ENCODE data around the gene ANXA4.
"Not testable (repeated sequence)": the region's sequence is repeated elsewhere in the genome, so short reads cannot be mapped to it uniquely, and the experiment has no call there.

ANXA4 gene

DNA sequence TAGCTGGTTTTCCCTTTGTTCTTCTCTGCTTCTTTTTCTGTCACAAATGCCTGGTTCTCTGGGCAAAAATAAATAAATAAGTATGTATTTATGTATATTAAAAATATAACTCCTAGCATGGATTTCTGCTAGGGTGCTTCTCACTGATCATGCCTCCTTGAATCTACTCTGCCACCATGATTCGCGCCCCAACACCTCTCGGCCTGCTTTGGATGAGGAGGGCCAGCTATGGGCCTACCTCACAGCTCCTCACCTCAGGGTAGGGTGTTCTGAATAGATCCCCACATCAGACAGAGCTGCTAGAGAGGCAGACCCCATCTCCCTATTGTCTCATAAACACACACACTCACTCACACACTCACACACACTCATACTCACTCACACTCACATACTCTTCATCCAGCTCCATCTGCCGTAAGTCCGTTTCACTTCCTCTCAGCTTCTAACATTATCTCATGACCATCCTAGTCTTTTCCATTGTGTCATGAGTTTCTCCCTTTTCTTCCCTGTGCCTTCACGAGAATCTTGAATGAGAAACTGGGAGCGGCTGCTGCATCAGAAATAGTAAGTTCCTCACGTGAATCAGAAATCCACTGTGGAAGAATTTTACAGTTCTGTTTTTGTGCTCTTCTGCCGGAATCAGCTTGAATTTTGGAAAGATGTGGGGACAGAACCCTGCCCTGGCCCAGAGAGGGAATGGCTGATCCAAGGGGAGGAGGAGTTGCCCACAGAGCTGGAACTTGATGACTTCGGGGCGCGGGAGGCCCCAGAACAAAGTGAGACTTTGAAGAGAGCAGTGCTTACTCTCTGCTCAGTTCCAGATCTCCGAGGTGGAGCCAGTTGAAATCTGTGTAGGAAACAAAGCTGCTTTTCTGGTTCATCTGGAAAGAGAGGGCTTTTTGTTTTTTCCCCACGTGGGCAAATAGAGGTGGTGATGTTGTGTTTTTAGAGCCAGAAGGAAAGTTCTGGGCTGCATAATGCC, 20.9 kb downstream of the ANXA4 start:
- POLR2A ChIA-PET: no interaction called here
- DNase-seq (ENCODE audit: extremely low spot score): no peak
- CTCF ChIA-PET: interaction anchor here (0.6 to 1.7 kb wide), 2 partner anchors 38 to 49 kb away, joined by 3 to 5 read pairs; no protein-coding TSS in a partner anchor
- TF ChIP-seq CTBP1 (IDR thresholded peaks at IDR 0.05; ENCODE audit: borderline replicate concordance) (no peak), L3MBTL2 (conservative IDR thresholded peaks at IDR 0.05) (no peak), BHLHE40 (IDR thresholded peaks at IDR 0.05; ENCODE audit: borderline replicate concordance) (no peak), TARDBP (IDR thresholded peaks at IDR 0.05) (no peak), FOXK2 (IDR thresholded peaks at IDR 0.05) (no peak), ZNF384 (IDR thresholded peaks at IDR 0.05) (no peak), SP1 (IDR thresholded peaks at IDR 0.05) (no peak), ELF4 (IDR thresholded peaks at IDR 0.05) (no peak), FOXA1 (IDR thresholded peaks at IDR 0.05) (no peak), ARNT (IDR thresholded peaks at IDR 0.05) (no peak), FOXM1 (IDR thresholded peaks at IDR 0.05; ENCODE audit: borderline replicate concordance) (no peak)

- POLR2A ChIA-PET; CTCF ChIA-PET; DNase-seq (ENCODE audit: extremely low spot score): not testable (repeated sequence)
Observed at GRCh38 chr2:69763831-69764230, 21.9 kb downstream of the ANXA4 start.

DNA sequence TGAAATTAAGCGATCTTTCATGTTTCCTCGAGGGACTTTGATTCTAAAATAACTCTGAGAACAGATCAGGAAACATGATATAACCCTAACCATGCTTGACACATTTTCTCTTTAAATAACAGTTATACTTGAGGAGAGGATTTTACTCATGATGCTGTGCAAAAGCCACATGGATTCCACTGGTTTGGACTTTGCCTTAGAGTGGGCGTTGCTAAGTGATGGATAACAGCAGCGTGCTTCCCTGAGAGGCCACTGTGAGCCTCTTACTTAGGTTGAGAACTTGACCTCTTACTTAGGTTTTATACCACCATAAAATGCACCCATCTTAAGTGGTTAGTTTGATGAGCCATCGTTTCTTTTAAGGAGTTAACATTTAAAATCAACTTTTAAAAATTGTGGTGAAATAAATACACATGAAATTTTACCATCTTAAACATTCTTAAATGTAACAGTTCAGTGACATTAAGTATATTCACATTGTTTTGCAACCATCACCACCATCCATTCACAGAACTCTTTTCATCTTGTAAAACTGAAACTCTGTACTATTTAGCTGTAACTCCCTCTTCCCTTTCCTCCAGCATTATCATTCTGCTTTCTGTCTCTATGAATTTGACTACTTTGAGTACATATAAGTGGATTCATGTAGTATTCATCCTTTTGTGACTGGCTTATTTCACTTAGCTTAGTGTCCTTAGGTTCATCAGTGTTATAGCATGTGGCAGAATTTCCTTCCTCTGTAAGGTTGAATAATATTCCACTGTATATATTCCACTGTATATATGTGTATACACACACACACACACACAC, 22.6 kb downstream of the ANXA4 start:
- CTCF ChIA-PET: no interaction called here
- POLR2A ChIA-PET: no interaction called here
- TF ChIP-seq LEF1 (IDR thresholded peaks at IDR 0.05; ENCODE audit: borderline replicate concordance) (no peak), SP1 (IDR thresholded peaks at IDR 0.05) (no peak), FOXM1 (IDR thresholded peaks at IDR 0.05; ENCODE audit: borderline replicate concordance) (no peak), BHLHE40 (IDR thresholded peaks at IDR 0.05; ENCODE audit: borderline replicate concordance) (no peak), SUZ12 (IDR thresholded peaks at IDR 0.05) (no peak), ZNF384 (IDR thresholded peaks at IDR 0.05) (no peak), FOXA1 (IDR thresholded peaks at IDR 0.05) (no peak), PKNOX1 (IDR thresholded peaks at IDR 0.05) (no peak), HDGF (IDR thresholded peaks at IDR 0.05; ENCODE audit: borderline replicate concordance) (no peak), ELF4 (IDR thresholded peaks at IDR 0.05) (no peak), ARNT (IDR thresholded peaks at IDR 0.05) (no peak), FOXK2 (IDR thresholded peaks at IDR 0.05) (no peak), NFRKB (IDR thresholded peaks at IDR 0.05) (no peak), CTBP1 (IDR thresholded peaks at IDR 0.05; ENCODE audit: borderline replicate concordance) (no peak), TARDBP (IDR thresholded peaks at IDR 0.05) (no peak), L3MBTL2 (conservative IDR thresholded peaks at IDR 0.05) (no peak)
- no peak for DNase-seq (ENCODE audit: extremely low spot score)

DNA sequence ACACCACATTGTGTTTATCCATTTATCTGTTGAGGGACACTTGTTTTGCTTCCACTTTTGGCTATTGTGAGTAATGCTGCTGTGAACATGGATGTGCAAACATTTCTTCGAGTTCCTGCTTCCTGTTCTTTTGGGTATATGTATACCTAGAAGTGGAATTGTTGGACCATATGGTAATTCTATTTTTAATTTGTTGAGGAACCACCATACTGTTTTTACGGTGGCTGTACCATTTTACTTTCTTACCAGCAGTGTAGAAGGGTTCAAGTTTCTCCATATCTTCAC, 23.1 kb downstream of the ANXA4 start:
- TF ChIP-seq SUZ12 (IDR thresholded peaks at IDR 0.05) (no peak), TARDBP (IDR thresholded peaks at IDR 0.05) (no peak)
- POLR2A ChIA-PET: no interaction called here
- CTCF ChIA-PET: no interaction called here
- DNase-seq (ENCODE audit: extremely low spot score): no peak

GRCh38 chr2:69766014-69766413, 24.1 kb downstream of the ANXA4 start:
- POLR2A ChIA-PET: no interaction called here
- DNase-seq (ENCODE audit: extremely low spot score): no peak
- TF ChIP-seq L3MBTL2 (conservative IDR thresholded peaks at IDR 0.05): no peak
- no peak for TF ChIP-seq ARNT (IDR thresholded peaks at IDR 0.05)
- TF ChIP-seq TARDBP (IDR thresholded peaks at IDR 0.05): no peak
- TF ChIP-seq PKNOX1 (IDR thresholded peaks at IDR 0.05): no peak
- TF ChIP-seq SP1 (IDR thresholded peaks at IDR 0.05): no peak
- TF ChIP-seq CTBP1 (IDR thresholded peaks at IDR 0.05; ENCODE audit: borderline replicate concordance): no peak
- CTCF ChIA-PET: interaction anchor here (0.6 kb wide), 1 partner anchor 822 kb away, joined by 3 read pairs; no protein-coding TSS in a partner anchor

DNA sequence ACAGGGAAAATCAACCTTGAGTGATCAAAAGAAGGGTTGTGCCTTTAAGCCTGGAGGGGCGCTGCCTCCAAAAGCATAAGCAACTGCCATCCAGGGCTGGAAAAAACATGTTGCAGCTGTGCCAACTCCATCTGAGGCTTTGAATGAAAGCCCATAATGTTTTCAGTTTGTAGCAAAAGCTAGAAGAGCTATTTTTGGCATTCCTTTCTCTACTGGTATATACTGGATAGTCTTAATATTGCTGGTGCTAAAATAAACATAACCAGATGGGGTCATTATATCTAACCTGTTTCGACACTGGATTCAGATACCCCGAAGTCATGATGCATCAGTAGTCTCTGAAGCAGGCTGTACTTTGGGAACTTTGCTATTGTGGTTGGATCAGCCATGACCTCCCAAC, 25.1 kb downstream of the ANXA4 start:
- TF ChIP-seq TARDBP (IDR thresholded peaks at IDR 0.05) (no peak), CTBP1 (IDR thresholded peaks at IDR 0.05; ENCODE audit: borderline replicate concordance) (no peak), FOXM1 (IDR thresholded peaks at IDR 0.05; ENCODE audit: borderline replicate concordance) (no peak), L3MBTL2 (conservative IDR thresholded peaks at IDR 0.05) (no peak), FOXA1 (IDR thresholded peaks at IDR 0.05) (no peak), SP1 (IDR thresholded peaks at IDR 0.05) (no peak), ARNT (IDR thresholded peaks at IDR 0.05) (no peak), ELF4 (IDR thresholded peaks at IDR 0.05) (no peak), ZNF384 (IDR thresholded peaks at IDR 0.05) (no peak), PKNOX1 (IDR thresholded peaks at IDR 0.05) (no peak), FOXK2 (IDR thresholded peaks at IDR 0.05) (no peak), BHLHE40 (IDR thresholded peaks at IDR 0.05; ENCODE audit: borderline replicate concordance) (no peak), SUZ12 (IDR thresholded peaks at IDR 0.05) (no peak), NFRKB (IDR thresholded peaks at IDR 0.05) (no peak), HDGF (IDR thresholded peaks at IDR 0.05; ENCODE audit: borderline replicate concordance) (no peak)
- ChIA-PET POLR2A (no interaction called here), CTCF (no interaction called here)
- no peak for DNase-seq (ENCODE audit: extremely low spot score)

Data from HEK293T (cell line).